IPS DF 4.7 (cell line): ENCODE data around the gene NCOA5.

Experiments
- DNase-seq: peaks from one replicate; pipeline ENCODE4 v3.0.0-alpha.2; 2013; ENCODE audit warnings: low spot score; ENCODE audit errors: extremely low read depth

Gene NCOA5

GRCh38 chr20:46089417-46090388, at the start of gene NCOA5:
TSS of gene NCOA5 (minus strand) at chr20:46089962. CDS start at chr20:46079424, 10,538 bp downstream.
- DNase-seq, result peak; percentile 76

DNA sequence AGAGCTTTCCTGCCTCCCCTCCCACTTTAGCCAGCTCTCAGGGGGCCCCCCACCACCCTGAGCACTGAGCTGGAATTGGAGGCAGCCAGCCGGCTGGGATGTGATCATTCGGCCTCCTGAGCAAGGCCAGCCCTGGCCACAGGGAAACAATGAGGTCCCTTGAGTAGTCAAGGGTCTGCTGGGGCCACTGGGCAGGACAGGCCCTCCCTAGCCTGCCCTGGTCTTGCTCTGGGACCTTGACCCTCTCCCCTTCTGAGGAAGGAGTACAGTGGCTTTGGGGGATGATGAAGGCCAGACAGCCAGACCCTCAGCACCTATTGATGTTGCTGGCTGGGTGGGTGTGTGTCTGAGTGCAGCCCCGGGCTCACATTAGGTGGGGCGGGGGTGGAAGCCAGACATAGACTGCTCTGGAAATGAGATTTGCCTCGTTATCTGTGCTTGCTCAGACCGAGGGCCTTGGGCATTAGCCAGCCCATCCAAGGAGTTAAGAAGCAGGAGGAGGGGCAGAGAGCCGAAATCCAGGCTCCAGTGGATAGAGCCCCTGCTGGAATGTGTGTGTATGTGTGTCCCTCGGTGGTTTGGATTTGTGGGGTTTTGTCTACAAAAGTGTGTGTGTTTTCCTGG, 49.6 kb upstream of the NCOA5 start:
- no peak for DNase-seq

DNA sequence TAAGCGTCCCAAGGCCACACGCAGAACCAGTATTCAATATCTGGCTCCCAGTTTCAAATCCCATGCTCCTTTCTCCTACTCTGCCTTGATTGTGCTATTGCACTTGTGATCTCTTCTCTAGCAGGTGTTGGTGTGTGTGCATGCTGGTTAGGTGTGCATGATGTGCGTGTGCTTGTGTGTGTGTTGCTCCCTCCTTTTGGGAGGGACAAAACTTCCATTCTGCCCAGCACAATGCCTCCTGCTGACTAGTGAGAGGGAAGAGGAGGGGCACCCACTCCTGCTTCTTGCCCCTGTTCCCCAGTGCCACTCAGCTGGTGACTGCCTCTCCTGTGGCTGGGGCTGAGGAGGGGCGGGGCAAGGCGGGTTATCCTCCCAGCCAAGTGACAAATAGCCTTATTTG, 48.1 kb upstream of the NCOA5 start:
- DNase-seq, result no peak

DNA sequence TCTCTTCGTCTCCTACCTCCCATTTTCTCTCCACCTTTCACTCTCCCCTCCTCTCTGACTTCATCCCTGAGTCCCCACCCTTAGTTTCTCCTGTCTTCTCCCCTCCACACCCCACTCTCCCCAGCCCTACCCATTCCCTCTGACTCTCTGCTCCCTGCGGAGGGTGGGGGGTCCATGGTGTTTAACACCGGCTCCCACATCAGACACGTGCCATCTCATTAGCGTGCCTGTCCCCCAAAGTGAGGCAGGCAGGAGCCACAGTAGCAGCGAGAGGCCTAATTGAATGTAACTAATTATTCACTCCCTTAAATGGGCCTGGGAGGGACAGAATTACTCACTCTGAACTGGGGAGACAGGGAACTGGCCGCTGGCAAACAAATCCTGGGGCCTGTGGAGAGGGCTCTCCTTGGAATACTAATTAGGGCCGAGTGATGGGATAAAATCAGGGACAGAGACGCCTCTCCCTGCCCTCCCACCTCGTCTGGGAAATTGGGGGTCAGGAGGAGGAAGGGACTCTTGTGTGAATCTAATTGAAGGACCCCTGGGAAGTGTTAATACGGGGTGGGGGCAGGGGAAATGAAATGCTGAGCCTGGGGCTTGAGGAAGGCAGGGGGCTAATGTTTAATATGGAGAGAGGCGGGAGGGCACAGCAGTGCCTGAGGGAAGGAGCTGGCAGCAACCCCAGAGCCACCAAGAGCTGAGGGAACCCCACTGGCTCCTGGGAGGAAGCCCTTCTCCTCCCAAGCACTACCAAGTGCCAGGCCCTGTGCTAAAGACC, 46.3 kb upstream of the NCOA5 start:
- DNase-seq, result no peak

DNA sequence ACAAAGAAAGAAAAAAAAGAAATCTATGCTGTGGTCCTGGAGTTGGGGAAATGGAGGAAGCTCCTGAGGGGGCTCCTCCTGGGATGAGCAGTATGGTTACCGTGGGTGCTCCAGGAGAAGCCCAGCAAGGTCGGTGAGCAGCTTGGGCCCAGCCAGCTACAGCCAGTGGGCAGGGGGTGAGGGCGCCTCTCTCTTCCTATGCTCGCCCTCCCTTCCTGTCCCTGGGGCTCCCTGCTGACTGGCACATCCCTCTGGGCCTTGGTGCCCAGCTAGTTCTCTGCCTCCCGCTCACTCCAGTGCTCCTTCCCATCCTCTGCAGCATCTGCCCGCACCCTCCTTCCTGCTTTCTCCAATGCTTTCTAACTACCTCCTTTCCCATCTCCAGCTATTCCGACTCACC, 45.0 kb upstream of the NCOA5 start:
- no peak for DNase-seq

GRCh38 chr20:46133886-46134654, 44.3 kb upstream of the NCOA5 start:
- DNase-seq, result no peak

DNA sequence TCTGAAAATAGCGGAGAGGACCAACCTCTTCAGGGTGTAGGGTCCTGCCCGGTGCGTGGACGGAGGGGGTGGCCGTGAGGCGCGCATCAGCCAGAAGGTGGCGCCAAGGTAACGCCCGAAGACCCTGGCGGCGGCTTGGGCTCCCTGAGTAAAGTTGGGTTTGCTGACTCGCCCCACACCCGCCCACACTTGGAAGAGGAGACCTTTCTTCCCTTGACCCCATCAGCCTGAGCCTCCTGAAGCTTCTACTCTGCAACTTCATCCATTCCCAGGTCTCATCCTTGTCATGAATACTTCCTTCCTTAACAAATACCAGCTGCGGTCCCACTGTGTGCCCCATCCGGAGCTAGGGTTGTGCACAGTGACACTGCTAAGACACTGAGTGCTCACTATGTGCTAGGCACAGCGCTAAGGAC, 43.0 kb upstream of the NCOA5 start:
- no peak for DNase-seq

DNA sequence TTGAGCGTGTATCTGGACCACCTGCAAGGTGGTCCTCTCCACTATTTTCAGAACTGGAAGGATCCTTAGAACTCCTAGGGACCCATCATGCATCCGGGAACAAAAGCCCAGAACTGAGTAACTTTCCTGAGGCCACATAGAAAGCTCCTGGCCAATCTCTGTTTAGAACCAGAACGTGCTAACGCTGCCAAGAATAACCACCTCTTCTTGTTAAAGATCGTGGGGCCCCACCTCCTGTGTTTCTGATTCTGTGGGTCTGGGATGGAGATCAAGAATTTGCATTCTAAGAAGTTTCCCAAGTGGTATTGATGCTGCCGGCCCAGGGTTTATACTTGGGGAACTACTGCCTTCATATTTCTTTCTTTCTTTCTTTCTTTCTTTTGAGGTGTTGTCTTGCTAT, 41.6 kb upstream of the NCOA5 start:
- no peak for DNase-seq

DNA sequence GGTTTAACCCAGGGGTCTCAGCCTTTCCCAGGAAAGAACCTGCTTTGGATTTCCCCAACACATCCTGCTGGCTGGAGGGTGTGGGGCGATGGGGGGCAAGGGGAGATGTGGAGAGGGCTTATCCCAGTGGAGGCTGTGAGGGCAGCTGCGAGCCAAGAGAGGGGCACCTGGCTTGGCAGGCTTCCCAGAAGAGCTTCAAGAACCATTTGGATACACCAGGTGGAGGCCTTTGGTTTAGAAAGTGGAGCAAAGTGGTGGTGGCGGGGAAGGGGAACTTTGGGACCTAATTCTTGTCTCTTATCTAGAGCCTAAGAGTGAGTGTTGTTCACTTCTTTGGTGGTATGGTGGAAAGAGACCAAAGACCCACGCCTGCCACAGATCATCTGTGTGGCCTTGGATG, 40.8 kb upstream of the NCOA5 start:
- DNase-seq, result no peak

- no peak for DNase-seq
These were observed 40.3 kb upstream of the NCOA5 start for GRCh38 chr20:46129955-46130481.

DNA sequence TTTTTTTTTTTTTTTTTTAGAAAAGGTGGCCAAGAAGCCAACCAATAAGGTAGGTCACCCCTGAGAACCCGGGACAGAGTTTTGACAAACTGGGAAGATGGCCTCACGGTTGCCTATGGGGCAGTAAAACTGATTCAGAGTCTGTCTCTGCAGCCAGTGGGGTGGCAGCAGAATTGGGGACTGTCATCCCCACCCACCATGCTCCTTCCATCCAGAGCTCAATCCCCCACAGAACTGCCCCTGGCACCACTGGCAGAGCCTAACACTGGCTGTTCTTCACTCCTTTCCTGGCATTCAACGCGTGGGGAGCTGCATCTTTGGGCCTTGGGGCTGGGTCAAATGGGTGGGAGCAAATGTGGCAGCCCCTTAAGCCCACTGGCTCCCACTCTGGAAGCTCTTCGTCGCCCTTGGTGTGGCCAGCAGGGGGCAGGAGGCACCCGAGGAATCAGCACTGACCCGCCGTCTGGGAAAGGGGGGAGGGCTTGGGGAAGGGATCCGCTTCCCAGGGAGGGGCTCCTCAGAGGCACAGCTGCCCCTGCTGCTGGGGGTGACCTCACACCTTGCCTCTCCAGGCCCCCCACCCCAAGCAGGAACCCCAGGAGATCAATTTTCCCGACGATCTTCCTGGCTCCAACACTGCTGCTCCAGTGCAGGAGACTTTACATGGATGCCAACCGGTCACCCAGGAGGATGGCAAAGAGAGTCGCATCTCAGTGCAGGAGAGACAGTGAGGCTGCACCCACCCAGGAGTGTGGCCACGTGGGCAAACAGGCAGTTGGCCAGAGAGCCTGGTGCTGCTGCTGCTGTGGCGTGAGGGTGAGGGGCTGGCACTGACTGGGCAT, 38.8 kb upstream of the NCOA5 start:
- no peak for DNase-seq

GRCh38 chr20:46127396-46128010, 37.7 kb upstream of the NCOA5 start:
- DNase-seq, result no peak

DNA sequence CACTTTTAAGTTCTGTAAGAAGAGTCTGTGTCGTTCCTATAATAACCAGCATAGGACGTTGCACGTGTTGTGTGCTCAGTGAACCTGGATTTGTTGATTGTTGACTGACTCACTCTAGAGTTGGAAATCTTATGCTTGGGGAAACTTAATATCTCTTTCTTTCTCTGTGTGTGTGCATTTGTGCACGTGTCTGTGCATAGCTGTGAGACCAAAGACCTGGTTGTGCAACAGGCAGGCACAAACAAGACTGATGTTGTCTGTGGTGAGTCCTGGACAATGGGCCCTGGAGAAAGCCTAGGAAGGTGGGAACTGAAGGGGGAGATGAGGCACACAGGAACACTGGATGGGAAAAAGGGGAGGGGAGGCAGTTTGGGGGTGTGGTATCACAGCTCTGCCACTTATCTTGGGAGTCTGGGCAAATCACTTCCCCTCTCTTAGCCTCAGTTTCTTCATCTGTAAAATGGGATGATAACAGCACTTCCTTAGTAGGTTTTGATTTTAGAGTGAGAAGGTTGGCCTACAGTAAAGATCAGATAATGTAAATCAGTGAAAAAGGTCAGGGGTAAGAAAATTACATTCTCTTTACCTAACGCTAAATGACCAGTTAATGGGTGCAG, 36.8 kb upstream of the NCOA5 start:
- no peak for DNase-seq

DNA sequence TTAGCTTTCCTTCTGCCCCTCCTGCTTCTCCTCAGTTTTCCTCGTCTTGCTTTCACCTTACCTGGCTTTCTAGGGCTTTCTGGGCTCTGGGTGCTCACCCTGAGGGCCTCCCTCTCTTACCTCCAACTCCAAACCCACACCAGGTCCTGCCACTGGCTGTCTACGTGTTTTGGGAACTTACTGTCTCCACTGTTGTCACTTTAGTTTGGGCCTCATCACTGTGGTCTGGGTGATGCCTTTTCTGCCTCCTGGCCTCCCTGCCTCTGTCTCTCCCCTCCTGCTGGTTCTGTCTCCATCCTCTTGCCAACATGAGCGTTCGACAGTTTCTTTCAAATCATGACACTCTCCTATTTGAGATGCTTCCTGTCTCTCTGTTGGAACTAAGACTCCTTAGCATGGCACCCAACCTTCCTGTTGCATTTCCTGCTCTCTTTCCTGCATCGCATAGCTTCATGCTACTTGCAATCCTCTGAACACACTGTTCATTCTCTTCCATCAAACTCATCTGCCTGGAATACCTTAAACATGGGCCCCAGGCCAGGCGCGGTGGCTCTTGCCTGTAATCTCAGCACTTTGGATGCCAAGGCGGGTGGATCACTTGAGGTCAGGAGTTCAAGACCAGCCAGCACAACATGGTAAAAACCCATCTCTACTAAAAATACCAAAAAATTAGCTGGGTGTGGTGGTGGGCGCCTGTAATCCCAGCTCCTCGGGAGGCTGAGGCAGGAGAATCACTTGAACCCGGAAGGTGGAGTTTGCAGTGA, 33.9 kb upstream of the NCOA5 start:
- no peak for DNase-seq

GRCh38 chr20:46122516-46123481, 33.0 kb upstream of the NCOA5 start:
- no peak for DNase-seq

DNA sequence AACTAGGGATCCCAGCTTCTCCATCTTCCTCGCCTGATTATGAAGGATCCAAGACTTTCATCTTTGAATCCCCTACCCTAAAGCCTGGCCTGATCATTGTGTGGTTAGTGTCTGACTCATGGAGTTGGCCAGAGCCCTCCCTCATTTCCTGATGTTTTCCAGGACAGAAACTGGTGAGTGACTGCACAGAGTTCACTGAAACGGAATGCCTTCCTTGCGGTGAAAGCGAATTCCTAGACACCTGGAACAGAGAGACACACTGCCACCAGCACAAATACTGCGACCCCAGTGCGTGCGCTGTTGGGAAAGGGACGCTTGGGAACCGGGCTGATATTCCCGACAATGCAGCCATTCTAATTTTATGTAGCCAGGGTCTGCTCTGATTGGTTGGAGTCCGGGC, 32.3 kb upstream of the NCOA5 start:
- no peak for DNase-seq
